HG03575 (cell line): ENCODE results near the gene SLC16A7.

Source experiments
- ATAC-seq: cut with Tn5 transposase; IDR thresholded peaks from one replicate; pipeline ENCODE4 v1.9.1; 2021; ENCODE audit not compliant: unreplicated experiment, insufficient number of reproducible peaks, low FRiP score; ENCODE audit errors: extremely low read depth

Gene SLC16A7

GRCh38 chr12:59657711-59658110 is 61.9 kb downstream of the SLC16A7 start:
- no peak for ATAC-seq

- no peak for ATAC-seq
Measured at GRCh38 chr12:59660148-59660547, 64.3 kb downstream of the SLC16A7 start.

GRCh38 chr12:59660921-59661597 is 65.2 kb downstream of the SLC16A7 start:
- ATAC-seq: no peak

DNA sequence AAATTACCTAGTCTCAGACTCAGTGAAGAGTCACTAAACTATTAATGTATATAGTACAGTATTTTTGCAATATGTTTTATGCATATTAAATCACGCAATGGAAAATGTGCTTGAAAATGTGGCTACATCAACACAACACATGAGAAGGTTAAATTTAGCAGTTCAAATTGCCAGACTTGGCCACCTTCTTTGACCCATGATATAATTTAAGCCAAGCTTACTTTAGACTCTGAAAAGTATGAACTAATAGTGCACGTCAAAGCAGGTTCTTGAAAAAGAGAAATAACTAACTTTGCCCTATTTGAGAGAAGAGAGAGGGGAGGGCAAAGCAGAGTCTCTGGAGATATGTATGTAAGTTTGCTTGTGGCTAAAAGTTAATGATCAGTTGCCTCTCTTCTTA is 68.7 kb downstream of the SLC16A7 start:
- ATAC-seq: no peak

- ATAC-seq: no peak
Measured at GRCh38 chr12:59665701-59666100, 69.9 kb downstream of the SLC16A7 start.

- ATAC-seq: no peak
Measured at GRCh38 chr12:59668674-59669073, 72.8 kb downstream of the SLC16A7 start.

GRCh38 chr12:59672273-59672672 is 76.4 kb downstream of the SLC16A7 start:
- ATAC-seq: no peak

- ATAC-seq: no peak
Measured at GRCh38 chr12:59675461-59675860, 79.6 kb downstream of the SLC16A7 start.

DNA sequence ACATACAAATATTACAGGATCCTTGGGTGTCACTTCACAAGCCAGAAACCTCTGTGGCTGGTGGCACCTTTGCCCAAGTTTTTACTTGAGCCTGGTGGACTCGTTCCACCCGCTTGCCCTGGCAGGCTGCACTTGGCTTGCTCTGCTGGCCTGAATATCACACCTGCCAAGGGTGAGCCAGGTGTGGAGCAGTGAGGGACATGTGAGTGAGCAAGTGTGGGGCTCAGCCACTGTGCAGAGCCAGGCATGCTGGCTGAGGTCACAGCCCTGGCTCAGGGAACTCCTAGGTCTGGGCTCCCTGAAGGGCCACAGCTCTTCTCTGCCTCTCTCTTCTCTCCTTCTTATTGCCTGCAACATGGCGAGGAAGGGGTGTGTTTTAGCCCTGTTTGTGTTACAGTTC is 82.0 kb downstream of the SLC16A7 start:
- no peak for ATAC-seq

GRCh38 chr12:59678759-59679411 is 83.1 kb downstream of the SLC16A7 start:
- no peak for ATAC-seq

GRCh38 chr12:59689776-59690175 is 93.9 kb downstream of the SLC16A7 start:
- ATAC-seq: no peak

- no peak for ATAC-seq
Measured at GRCh38 chr12:59695379-59695778, 99.5 kb downstream of the SLC16A7 start.

DNA sequence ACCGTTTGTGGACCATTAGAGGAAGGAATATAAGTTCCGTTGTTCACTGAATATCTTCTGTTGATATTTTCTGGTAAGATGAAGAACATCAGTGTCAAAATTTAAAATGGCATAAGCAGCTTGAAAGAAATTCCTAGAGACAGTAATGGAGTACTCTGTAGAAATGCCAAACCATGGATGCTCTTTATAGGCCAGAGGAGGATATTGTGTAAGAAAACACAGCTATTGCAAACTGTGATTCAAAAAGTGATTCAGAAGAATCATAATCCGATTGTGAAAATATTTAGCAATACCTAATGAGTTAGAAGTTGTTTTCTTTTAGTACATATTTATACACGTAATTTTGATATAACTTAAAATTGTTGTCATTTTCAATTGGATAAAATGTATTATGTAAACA is 102.8 kb downstream of the SLC16A7 start:
- ATAC-seq: no peak

DNA sequence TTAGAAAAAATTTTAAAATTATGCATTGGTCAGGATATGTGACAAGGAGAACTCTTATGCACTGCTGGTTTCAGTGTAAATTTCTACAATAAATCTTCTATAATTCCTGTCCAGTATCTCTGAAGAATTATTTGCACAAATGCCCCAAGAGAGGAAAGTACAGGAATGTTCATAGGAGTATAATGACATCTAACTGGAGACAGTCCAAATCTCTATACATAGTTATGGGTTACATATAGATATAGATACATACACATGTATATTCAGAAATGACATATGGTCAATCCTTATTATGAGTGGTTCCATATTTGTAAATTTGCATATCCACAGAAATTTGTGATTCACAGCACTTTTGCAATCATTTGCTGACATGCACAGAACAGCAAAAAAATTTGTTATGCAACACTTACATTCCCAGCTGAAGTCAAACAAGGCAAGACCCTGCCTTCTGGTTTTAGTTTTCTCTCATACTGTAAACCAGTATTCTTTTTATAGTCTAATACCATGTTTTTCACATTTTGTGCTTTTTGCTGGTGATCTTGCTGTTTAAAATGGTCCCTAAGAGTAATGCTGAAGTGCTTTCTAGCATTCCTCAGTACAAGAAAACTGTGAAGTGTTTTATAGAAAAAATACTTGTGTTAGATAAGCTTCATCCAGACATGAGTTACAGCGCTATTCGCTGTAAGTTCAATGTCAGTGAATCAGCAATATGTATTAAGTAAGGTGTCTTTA is 103.8 kb downstream of the SLC16A7 start:
- ATAC-seq: no peak

DNA sequence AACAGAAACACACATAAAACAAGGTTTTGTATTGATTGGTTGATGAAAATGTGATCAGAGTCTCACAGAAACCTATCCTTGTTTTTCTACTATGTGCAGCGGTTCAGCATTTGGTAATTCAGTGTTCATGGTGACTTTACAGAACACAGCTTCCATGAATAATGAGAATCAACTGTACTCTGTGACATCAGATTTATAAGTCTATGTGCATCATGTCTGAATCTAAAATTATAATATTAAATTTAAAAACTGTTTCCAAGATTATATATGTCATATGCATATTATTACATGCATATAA is 104.3 kb downstream of the SLC16A7 start:
- no peak for ATAC-seq

DNA sequence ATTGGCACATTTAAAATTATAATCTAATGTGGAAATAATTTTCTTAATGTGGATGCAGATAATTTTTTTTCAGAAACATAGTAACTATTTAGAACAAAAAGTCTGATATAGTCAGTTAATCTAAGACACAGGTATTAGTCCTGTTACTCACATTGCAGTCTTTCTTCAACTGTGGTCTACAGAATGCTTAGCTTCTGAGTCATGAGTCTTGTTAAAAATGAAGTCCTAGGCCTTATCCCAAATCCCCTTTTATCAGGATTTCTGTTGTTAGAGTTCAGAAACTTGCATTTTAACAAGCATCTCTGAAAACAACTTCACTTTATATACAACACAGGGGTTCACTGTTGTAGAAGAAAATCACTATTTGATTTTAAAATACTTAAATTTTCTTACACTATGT is 112.2 kb downstream of the SLC16A7 start:
- no peak for ATAC-seq

GRCh38 chr12:59708484-59708883 is 112.7 kb downstream of the SLC16A7 start:
- ATAC-seq: no peak

DNA sequence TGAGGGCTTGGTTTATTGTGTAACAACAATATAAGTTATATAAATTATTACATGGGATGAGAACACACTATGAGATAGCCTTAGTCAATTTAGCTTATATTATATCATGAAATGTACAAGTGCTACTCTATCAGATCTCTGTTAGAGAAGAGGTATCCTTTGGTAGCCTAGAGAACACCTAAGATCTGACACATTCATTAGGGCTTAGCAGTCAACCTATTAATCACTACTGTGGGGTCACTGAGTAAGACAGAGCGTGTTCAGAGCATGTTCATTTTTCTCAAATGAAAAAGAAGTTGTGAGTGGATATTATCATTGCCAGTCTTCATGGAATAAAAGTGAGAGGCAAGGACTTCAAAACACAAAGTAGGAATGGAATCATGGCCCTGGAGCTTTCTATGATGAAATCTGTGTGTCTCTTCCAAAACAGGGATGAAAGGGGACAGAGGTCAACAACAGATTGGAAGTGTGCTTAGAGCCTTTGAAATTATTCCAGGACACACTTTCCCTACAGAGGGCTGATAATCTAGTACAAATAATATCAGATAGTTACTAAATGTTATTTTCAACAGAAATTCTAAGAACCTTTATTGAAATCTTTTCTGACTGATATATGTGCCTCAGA is 114.3 kb downstream of the SLC16A7 start:
- ATAC-seq: no peak

DNA sequence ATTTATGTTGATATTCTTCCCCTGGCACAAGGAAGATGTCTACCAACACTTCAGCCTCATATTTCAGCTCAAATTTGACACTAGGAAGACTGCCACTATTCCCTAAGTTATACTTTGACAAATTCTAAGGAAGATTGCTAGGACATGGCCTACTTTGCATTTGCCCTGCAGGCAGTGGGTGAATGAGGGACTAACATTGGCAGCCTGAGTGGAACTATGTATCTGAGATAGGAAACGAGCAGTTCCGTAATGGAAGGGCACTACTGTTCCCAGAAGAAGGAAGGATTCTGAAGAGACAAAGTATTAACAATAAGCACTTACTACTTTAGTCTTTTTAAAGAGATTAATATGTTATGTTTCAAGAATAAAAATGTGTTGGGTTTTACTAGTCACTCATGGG is 115.1 kb downstream of the SLC16A7 start:
- no peak for ATAC-seq

DNA sequence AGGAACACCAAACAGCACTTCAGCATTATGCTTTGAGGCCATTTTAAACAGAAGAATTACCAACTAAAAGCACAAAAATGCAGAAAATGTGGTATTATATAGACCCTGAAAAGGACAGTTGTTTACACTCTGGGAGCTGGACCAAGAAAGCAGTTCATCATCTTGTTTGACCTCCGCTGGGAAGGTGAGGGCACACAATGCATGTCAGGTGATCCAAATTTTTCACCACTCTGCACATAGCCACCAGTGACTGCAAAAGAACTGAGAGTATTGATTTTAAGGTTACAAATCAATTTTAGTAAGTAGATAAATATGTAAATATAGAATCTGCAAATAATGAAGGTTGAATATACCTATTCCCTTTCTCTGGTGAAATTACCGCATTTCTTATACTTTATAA is 119.6 kb downstream of the SLC16A7 start:
- ATAC-seq: no peak
